SU-DHL-6 (cell line): Measurements from ENCODE around the gene GAB2.

Source experiments
- H2AFZ ChIP-seq: fragments of 200-600 bp; sonication (generic); 2 replicates; pipeline ENCODE4 v1.6.1; 2014; ENCODE audit warnings: low read depth, mild to moderate bottlenecking, moderate library complexity, mixed read lengths, antibody characterized with exemption, low read length; ENCODE audit not compliant: severe bottlenecking
- H3F3A ChIP-seq: fragments of 200-600 bp; shearing (Covaris generic); 2 replicates; pipeline ENCODE4 v1.6.0; 2016; ENCODE audit warnings: antibody characterized with exemption, mild to moderate bottlenecking; ENCODE audit not compliant: insufficient read depth
- H3K27ac ChIP-seq: fragments of 200-600 bp; sonication (generic); 2 replicates; pipeline ENCODE4 v1.5.1; 2016; ENCODE audit warnings: low read depth, mild to moderate bottlenecking, low read length, moderate library complexity, mixed read lengths
- H3K27me3 ChIP-seq: fragments of 200-600 bp; sonication (generic), shearing (Covaris generic); 2 replicates; pipeline ENCODE4 v1.6.0; 2014; ENCODE audit warnings: mild to moderate bottlenecking, low read length
- H3K36me3 ChIP-seq: fragments of 200-600 bp; sonication (generic); 2 replicates; pipeline ENCODE4 v1.6.1; 2014; ENCODE audit warnings: mild to moderate bottlenecking, low read length, mixed read lengths
- H3K4me2 ChIP-seq: fragments of 300-600, 200-600 bp; shearing (Covaris generic), sonication (generic); 2 replicates; pipeline ENCODE4 v1.6.0; 2014; ENCODE audit warnings: low read length, low read depth, mild to moderate bottlenecking; ENCODE audit not compliant: poor library complexity, severe bottlenecking
- H3K4me3 ChIP-seq: fragments of 200-600 bp; sonication (generic); 2 replicates; pipeline ENCODE4 v1.5.1; 2014; ENCODE audit warnings: antibody characterized with exemption, low read length, mild to moderate bottlenecking, mixed read lengths; ENCODE audit not compliant: insufficient read depth, poor library complexity, severe bottlenecking
- H3K79me2 ChIP-seq: fragments of 200-600 bp; sonication (generic); 2 replicates; pipeline ENCODE4 v1.6.1; 2014; ENCODE audit warnings: mild to moderate bottlenecking, low read length, moderate library complexity; ENCODE audit not compliant: insufficient read depth
- H3K9ac ChIP-seq: fragments of 200-600 bp; sonication (generic); 2 replicates; pipeline ENCODE4 v1.7.0; 2014; ENCODE audit warnings: mild to moderate bottlenecking, low read length
- H3K9me2 ChIP-seq: fragments of 200-600 bp; sonication (generic); replicated peaks from 2 replicates; pipeline ENCODE4 v1.6.1; 2014; ENCODE audit warnings: low read length; ENCODE audit not compliant: insufficient read depth
- H3K9me3 ChIP-seq: fragments of 200-600 bp; sonication (generic); 2 replicates; pipeline ENCODE4 v1.6.1; 2014; ENCODE audit warnings: low read length, mixed read lengths; ENCODE audit not compliant: insufficient read depth
- H4K20me1 ChIP-seq: fragments of 200-600 bp; sonication (generic); 2 replicates; pipeline ENCODE4 v1.6.1; 2014; ENCODE audit warnings: low read depth, mild to moderate bottlenecking, antibody characterized with exemption, low read length, moderate library complexity, mixed read lengths
- EZH2phosphoT487 ChIP-seq: fragments of 200-600 bp; sonication (generic), shearing (Covaris generic); conservative IDR thresholded peaks from 2 replicates; pipeline ENCODE4 v1.6.1; 2018; ENCODE audit warnings: mild to moderate bottlenecking, antibody characterized with exemption, low read length, moderate library complexity, mixed read lengths
- TF ChIP-seq, protein P1 (sequence below): fragments of 200-600 bp; sonication (generic); IDR thresholded peaks from one replicate; pipeline ENCODE4 v1.5.1; 2017; ENCODE audit warnings: antibody characterized with exemption, mild to moderate bottlenecking, low read length, moderate library complexity; ENCODE audit not compliant: insufficient read depth, poor library complexity, severe bottlenecking

The GAB2 gene

GRCh38 chr11:78441956-78442355 is 24.3 kb upstream of the GAB2 start:
- Histone ChIP-seq H4K20me1 (no peaks in the 10 kb centered on the region), H3K9me3 (no peaks in the 10 kb centered on the region), H3K27me3 (no peaks in the 10 kb centered on the region), H3K4me2 (no peak overlapping the region), H3K27ac (no peak overlapping the region), H3K9ac (no peak overlapping the region), H3F3A (peaks cover 11% of the 10 kb centered on the region; the same call in 1 of the 2 replicates), H3K4me3 (no peak overlapping the region), H2AFZ (no peak overlapping the region), H3K36me3 (peaks cover 3% of the 10 kb centered on the region; the same call in 1 of the 2 replicates), H3K79me2 (no peaks in the 10 kb centered on the region), H3K9me2 (no peaks in the 10 kb centered on the region)
- TF ChIP-seq, protein P1, sequence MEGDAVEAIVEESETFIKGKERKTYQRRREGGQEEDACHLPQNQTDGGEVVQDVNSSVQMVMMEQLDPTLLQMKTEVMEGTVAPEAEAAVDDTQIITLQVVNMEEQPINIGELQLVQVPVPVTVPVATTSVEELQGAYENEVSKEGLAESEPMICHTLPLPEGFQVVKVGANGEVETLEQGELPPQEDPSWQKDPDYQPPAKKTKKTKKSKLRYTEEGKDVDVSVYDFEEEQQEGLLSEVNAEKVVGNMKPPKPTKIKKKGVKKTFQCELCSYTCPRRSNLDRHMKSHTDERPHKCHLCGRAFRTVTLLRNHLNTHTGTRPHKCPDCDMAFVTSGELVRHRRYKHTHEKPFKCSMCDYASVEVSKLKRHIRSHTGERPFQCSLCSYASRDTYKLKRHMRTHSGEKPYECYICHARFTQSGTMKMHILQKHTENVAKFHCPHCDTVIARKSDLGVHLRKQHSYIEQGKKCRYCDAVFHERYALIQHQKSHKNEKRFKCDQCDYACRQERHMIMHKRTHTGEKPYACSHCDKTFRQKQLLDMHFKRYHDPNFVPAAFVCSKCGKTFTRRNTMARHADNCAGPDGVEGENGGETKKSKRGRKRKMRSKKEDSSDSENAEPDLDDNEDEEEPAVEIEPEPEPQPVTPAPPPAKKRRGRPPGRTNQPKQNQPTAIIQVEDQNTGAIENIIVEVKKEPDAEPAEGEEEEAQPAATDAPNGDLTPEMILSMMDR = no peak
- no peak for TF ChIP-seq EZH2phosphoT487

GRCh38 chr11:78438298-78438975 is 20.8 kb upstream of the GAB2 start:
- no peaks in the 10 kb centered on the region for H4K20me1 ChIP-seq
- no peaks in the 10 kb centered on the region for H3K27me3 ChIP-seq
- TF ChIP-seq, protein P1 = no peak
- TF ChIP-seq EZH2phosphoT487 = no peak
- no peak overlapping the region for H2AFZ ChIP-seq
- H3K79me2 ChIP-seq = no peaks in the 10 kb centered on the region
- no peaks in the 10 kb centered on the region for H3K9me2 ChIP-seq
- H3K36me3 ChIP-seq = peaks cover 7% of the 10 kb centered on the region
- H3K27ac ChIP-seq = peak overlapping the region; percentile 38
- H3K4me2 ChIP-seq = peak overlapping the region; percentile 40
- H3K4me3 ChIP-seq = no peak overlapping the region
- H3K9me3 ChIP-seq = no peaks in the 10 kb centered on the region
- H3K9ac ChIP-seq = no peak overlapping the region
- H3F3A ChIP-seq = peaks cover 11% of the 10 kb centered on the region; the same call in 1 of the 2 replicates

DNA sequence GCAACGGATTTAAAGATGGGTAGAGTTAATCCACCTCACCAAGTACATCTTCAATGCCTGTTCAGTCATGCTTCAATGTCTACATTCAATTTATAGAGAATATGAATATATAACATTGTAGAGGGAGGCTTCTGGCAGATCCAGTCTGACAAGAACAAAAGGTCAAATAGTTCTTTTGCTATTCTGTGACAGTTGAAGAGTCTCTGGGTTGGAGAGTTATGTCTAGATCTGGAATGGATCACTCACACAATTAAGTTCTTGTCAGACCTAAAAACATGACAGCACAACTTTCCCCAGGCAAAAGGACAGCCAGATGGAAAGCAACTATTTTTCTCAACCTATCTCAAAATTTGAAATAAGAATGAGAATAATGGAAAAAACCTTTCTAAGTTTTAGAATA is 15.3 kb upstream of the GAB2 start:
- Histone ChIP-seq H2AFZ (no peak overlapping the region), H3K9me2 (no peaks in the 10 kb centered on the region), H3F3A (peaks cover 1% of the 10 kb centered on the region; the same call in 1 of the 2 replicates), H3K4me2 (no peak overlapping the region), H3K9me3 (no peaks in the 10 kb centered on the region), H3K79me2 (no peaks in the 10 kb centered on the region), H3K27me3 (no peaks in the 10 kb centered on the region), H3K27ac (no peak overlapping the region), H3K36me3 (peaks cover 4% of the 10 kb centered on the region; the same call in 1 of the 2 replicates), H3K9ac (no peak overlapping the region), H4K20me1 (no peaks in the 10 kb centered on the region), H3K4me3 (no peak overlapping the region)
- TF ChIP-seq, protein P1 = no peak
- no peak for TF ChIP-seq EZH2phosphoT487
